Measurements from ENCODE around the gene MYRFL. TPM values are rescaled to one million over a fixed set of nuclear protein-coding genes. Genes with fewer than 3 reads are reported as not detected.
"Not testable (repeated sequence)": the region's sequence is repeated elsewhere in the genome, so short reads cannot be mapped to it uniquely, and the experiment has no call there.

Gene MYRFL
- total RNA-seq, result 1 to 10 TPM in 3 of 4 donors, under 1 TPM in 1; 0.27 to 3.3 (median 1.5) TPM

- 82 to 85% methylated on average over 5 of the region's 5 CpGs for WGBS, 2 donors
- TF ChIP-seq CTCF (IDR thresholded peaks at IDR 0.05) (no peak), POLR2A (IDR thresholded peaks at IDR 0.05) (no peak)
- no peak within 1 kb of the TSS for H3K4me3 ChIP-seq (ENCODE audit: low read depth, poor library complexity, severe bottlenecking)
- intact Hi-C loops (cut with DNase I; ENCODE audit: low total_unique reads), result no loop called here
- no peak for DNase-seq (ENCODE audit: low spot score in 2 of 2)
Measured at GRCh38 chr12:69824966-69825560, at the start of gene MYRFL. Gene MYRFL (plus strand): TSS chr12:69825227. CDS start chr12:69825518, 291 bp downstream.

- intact Hi-C loops (cut with DNase I; ENCODE audit: low total_unique reads), result no loop called here
- no peak for DNase-seq (ENCODE audit: low spot score in 2 of 2)
- no peak overlapping the region for H3K4me3 ChIP-seq (ENCODE audit: low read depth, poor library complexity, severe bottlenecking)
- 66 to 68% methylated on average over 7 of the region's 7 CpGs for whole genome bisulfite sequencing, 2 donors
- TF ChIP-seq CTCF (IDR thresholded peaks at IDR 0.05) (no peak), POLR2A (IDR thresholded peaks at IDR 0.05) (no peak)
Measured at GRCh38 chr12:69779928-69780327, 45.1 kb upstream of the MYRFL start.

- DNase-seq (ENCODE audit: low spot score in 2 of 2), result no peak
- TF ChIP-seq POLR2A (IDR thresholded peaks at IDR 0.05) (no peak), CTCF (IDR thresholded peaks at IDR 0.05) (no peak)
- H3K4me3 ChIP-seq (ENCODE audit: low read depth, poor library complexity, severe bottlenecking), result no peak overlapping the region
- intact Hi-C loops (cut with DNase I; ENCODE audit: low total_unique reads), result no loop called here
- WGBS, 2 donors, result 48 to 57% methylated on average over 6 of the region's 6 CpGs
Measured at GRCh38 chr12:69783365-69783764, 41.7 kb upstream of the MYRFL start.

GRCh38 chr12:69789351-69789750 lies 35.7 kb upstream of the MYRFL start:
- intact Hi-C loops (cut with DNase I; ENCODE audit: low total_unique reads), result no loop called here
- no peak overlapping the region for H3K4me3 ChIP-seq (ENCODE audit: low read depth, poor library complexity, severe bottlenecking)
- DNase-seq (ENCODE audit: low spot score in 2 of 2), result no peak
- TF ChIP-seq POLR2A (IDR thresholded peaks at IDR 0.05), result no peak
- TF ChIP-seq CTCF (IDR thresholded peaks at IDR 0.05), result no peak

- no peak overlapping the region for H3K4me3 ChIP-seq (ENCODE audit: low read depth, poor library complexity, severe bottlenecking)
- 95 to 100% methylated on average over 2 of the region's 2 CpGs for WGBS, 2 donors
- intact Hi-C loops (cut with DNase I; ENCODE audit: low total_unique reads), result no loop called here
- TF ChIP-seq CTCF (IDR thresholded peaks at IDR 0.05), result no peak
- no peak for TF ChIP-seq POLR2A (IDR thresholded peaks at IDR 0.05)
- no peak for DNase-seq (ENCODE audit: low spot score in 2 of 2)
Measured at GRCh38 chr12:69792533-69792932, 32.5 kb upstream of the MYRFL start.

- DNase-seq (ENCODE audit: low spot score in 2 of 2); intact Hi-C loops (cut with DNase I; ENCODE audit: low total_unique reads); H3K4me3 ChIP-seq (ENCODE audit: low read depth, poor library complexity, severe bottlenecking): not testable (repeated sequence)
- WGBS, 2 donors, result 94% methylated on average over 18 to 53 of the region's 62 CpGs
Measured at GRCh38 chr12:69807101-69807897, 17.7 kb upstream of the MYRFL start.

Data from lower leg skin (tissue), 4 donors.